GM06990 (cell line): Measurements from ENCODE around the gene SOBP.
"Not testable (repeated sequence)": the region's sequence is repeated elsewhere in the genome, so short reads cannot be mapped to it uniquely, and the experiment has no call there.

Experiments
- DNase-seq: peaks from one replicate; pipeline ENCODE4 v3.0.0-alpha.2; 2011; ENCODE audit not compliant: insufficient read length; ENCODE audit errors: extremely low read depth
- H3K27me3 ChIP-seq: replicated peaks from 2 replicates; pipeline ENCODE4 v1.6.0; 2011; ENCODE audit warnings: low read length; ENCODE audit not compliant: control insufficient read depth, insufficient read depth
- H3K36me3 ChIP-seq: 2 replicates; pipeline ENCODE4 v1.5.1; 2011; ENCODE audit warnings: low read length; ENCODE audit not compliant: control insufficient read depth, insufficient read depth
- H3K4me3 ChIP-seq: replicated peaks from 2 replicates; pipeline ENCODE4 v1.5.1; 2011; ENCODE audit warnings: low read depth, mild to moderate bottlenecking, control low read depth, low read length
- CTCF ChIP-seq: IDR thresholded peaks from 2 replicates; pipeline ENCODE4 v1.5.1; 2011; ENCODE audit warnings: low read length, control low read depth, mild to moderate bottlenecking, inconsistent platforms; ENCODE audit not compliant: insufficient read depth, poor library complexity, severe bottlenecking

Gene SOBP

GRCh38 chr6:107546691-107547450, 57.0 kb downstream of the SOBP start:
- H3K27me3 ChIP-seq = no peaks in the 10 kb centered on the region
- TF ChIP-seq CTCF = no peak
- H3K36me3 ChIP-seq = no peaks in the 10 kb centered on the region
- H3K4me3 ChIP-seq = no peak overlapping the region
- no peak for DNase-seq

- no peak for DNase-seq
- no peak overlapping the region for H3K4me3 ChIP-seq
- H3K27me3 ChIP-seq = no peaks in the 10 kb centered on the region
- no peaks in the 10 kb centered on the region for H3K36me3 ChIP-seq
- no peak for TF ChIP-seq CTCF
Observed at GRCh38 chr6:107547451-107547840, 57.5 kb downstream of the SOBP start.

- H3K27me3 ChIP-seq = no peaks in the 10 kb centered on the region
- H3K36me3 ChIP-seq = no peaks in the 10 kb centered on the region
- TF ChIP-seq CTCF = no peak
- no peak overlapping the region for H3K4me3 ChIP-seq
- no peak for DNase-seq
Observed at GRCh38 chr6:107550241-107550840, 60.4 kb downstream of the SOBP start.

GRCh38 chr6:107550906-107551305, 61.0 kb downstream of the SOBP start:
- no peak for DNase-seq
- no peak for TF ChIP-seq CTCF
- H3K4me3 ChIP-seq = no peak overlapping the region
- H3K36me3 ChIP-seq = no peaks in the 10 kb centered on the region
- no peaks in the 10 kb centered on the region for H3K27me3 ChIP-seq

GRCh38 chr6:107553121-107553520, 63.2 kb downstream of the SOBP start:
- not testable (repeated sequence) for H3K27me3 ChIP-seq, H3K36me3 ChIP-seq, DNase-seq, H3K4me3 ChIP-seq

GRCh38 chr6:107554326-107554725, 64.4 kb downstream of the SOBP start:
- no peak for TF ChIP-seq CTCF
- Histone ChIP-seq H3K27me3 (no peaks in the 10 kb centered on the region), H3K36me3 (no peaks in the 10 kb centered on the region), H3K4me3 (no peak overlapping the region)
- no peak for DNase-seq
